Activated CD4-positive, CD25-positive, alpha-beta regulatory T cell treated with anti-CD3 and anti-CD28 coated beads, Interleukin-2, amount 50 U/mL, for 16 hours (primary cell): ENCODE measurements around the gene TTC27.
"Not testable (repeated sequence)": the region's sequence is repeated elsewhere in the genome, so short reads cannot be mapped to it uniquely, and the experiment has no call there.

ENCODE experiments used
- DNase-seq: peaks from one replicate; pipeline ENCODE4 v3.0.0-alpha.2; 2020; ENCODE audit warnings: low read depth, low spot score

The TTC27 gene

DNA sequence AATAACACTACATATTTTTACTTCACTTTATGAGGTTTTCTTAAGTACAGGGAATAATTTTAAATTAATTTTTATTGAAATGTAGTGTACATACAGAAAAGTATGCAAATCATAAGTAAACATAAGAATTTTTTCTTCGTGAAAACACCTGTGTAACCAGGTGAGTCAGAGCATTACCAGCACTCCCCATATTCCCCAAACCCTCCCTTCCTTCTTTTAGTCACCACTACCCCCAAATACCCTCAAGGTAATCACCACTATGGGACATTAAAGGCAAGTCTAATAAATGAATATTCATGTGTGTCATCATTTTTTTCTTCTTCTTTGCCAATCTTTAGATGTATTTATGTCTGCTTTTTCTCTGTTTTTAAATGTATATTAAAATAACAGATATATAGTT, 179.0 kb downstream of the TTC27 start:
- no peak for DNase-seq

DNA sequence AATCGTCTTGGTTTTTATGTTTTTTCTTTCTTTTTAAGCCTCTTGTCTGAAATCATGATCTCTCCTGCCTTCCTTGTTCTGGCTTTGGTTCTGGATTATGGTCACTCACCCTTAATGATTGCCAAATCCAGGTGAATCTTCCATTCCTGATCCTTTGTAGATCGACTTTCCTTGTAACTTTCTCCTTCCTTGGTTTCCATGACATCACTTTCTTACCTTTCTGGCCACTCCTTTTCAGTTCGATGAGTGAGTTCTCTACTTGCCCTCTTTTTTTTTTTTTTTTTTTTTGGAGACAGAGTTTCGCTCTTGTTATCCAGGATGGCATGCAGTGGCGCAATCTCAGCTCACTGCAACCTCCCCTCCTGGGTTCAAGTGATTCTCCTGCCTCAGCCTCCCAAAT, 179.8 kb downstream of the TTC27 start:
- DNase-seq: no peak

DNA sequence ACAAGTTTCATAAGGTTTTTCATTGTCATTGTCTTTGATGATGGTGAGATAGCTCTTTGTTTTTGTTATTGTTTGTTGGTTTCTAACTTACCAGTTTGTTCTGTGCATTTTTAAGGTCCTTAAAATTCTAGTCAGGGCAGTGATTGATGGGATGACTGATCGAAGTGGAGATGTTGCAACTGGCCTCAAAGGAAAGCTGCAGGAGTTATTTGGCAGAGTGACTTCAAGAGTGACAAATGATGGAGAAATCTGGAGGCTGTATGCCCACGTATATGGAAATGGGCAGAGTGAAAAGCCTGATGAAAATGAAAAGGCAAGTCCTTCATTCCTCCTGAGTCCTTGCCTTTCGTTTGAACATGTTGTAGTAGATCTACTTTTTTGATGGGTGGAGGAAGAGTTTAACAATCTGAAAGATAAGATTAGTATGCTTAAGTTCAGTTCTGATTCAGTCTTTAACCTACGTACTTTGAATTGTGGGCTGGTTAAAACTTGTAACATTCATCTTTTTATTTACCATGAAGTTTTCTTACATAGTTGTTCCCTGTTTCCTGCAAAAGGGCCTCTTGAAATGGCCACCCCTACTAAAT, 183.2 kb downstream of the TTC27 start:
- DNase-seq: no peak

DNA sequence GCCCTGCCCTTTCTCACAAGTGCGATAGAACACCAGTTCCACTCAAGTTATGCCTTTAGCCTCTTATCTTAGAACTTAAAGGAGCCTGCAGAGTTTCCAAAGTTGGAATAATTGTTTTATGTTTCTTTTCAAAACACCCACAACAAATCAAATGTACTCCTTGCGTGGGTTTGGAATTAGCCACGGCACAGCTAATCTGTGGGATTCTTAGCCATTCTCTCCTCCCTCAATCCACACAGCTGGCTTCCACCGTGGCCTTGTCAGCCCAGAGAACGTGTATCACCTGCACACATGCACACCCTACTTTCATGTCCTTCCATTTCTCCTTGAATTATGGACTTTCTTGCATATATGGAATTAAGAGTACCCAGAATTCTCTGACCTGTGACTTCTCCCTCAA, 183.8 kb downstream of the TTC27 start:
- no peak for DNase-seq

DNA sequence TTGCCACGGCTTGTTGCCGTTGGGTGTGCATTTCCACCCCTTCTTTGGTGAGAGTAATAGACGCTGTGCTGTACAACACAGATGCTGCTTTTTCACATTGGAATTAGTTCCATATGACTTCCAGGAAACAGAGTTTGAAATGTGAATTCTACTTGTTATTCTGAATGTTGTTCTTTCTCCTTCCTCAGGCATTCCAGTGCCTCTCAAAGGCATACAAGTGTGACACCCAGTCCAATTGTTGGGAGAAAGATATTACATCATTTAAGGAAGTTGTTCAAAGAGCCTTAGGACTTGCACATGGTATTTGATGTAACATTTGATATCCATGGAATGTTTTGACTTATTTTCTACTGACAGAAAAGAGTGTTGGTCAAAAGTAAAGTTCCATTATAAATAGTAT, 184.5 kb downstream of the TTC27 start:
- DNase-seq: no peak

DNA sequence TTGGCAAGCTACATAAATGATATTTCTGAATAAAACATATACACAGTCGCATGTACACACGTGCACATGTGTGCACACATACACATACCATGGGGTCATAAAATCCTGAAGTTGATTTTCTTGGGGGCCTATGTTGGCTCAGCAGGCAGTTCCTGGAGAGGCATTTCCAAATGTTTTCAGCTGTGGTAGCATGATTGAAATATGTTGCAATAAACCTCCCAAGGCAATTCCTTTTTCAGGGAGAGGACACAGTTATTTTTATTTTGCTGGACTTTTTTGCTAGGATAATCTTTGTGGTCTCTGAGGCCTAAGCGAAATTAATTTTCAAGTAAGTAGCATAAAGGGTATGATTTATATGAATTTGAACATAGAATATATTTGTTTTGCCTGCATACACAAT, 192.2 kb downstream of the TTC27 start:
- no peak for DNase-seq

DNA sequence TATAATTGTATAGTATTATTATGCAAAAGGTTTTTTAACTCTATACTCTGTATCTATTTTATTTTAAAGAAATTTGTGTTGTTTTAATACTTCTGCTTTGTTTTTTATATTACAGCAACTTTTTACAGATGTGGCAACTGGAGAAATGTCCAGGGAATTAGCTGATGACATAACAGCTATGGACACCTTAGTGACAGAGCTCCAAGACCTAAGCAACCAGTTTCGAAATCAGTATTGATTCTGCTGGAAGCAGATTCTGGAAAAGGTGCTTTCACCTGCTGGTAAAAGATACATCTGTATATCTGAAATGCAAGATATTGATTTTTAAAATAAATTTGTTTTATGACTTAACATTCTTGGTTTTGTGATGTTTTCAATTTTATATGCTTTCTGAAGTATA, 192.9 kb downstream of the TTC27 start:
- DNase-seq: no peak

DNA sequence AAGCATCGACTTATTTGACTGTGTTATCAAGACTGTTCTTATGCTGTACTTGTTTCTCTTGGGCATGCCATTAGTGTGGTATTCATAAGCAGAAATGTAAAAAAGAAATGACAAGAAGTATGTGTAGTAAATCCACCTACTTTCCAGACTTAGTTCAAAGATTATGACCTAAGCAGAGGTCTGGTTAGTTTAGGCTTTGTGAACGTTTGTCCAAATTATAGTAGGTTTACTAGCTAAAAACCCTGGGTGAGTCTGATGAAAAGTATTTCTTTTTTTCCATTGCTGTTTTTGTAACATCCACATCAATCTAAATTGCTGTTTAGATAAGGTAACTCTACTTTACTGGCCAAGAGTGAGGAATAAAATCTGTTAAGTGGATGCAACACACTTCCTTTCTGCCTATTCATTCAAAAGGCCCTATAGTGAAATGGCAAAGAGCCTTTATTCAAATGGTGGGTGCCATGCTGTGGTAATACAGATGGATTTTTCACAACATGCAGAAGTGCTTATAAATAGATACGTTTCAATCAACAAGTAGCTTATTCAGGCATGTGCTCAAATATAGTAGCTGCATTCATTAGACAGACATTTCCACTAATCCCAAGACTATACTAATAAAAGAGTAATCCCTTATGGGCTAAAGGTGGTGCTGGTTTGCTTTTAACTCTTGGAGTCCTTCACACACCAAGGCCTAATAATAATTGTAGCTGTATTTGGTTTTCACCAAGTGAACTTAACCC, 196.4 kb downstream of the TTC27 start:
- no peak for DNase-seq

DNA sequence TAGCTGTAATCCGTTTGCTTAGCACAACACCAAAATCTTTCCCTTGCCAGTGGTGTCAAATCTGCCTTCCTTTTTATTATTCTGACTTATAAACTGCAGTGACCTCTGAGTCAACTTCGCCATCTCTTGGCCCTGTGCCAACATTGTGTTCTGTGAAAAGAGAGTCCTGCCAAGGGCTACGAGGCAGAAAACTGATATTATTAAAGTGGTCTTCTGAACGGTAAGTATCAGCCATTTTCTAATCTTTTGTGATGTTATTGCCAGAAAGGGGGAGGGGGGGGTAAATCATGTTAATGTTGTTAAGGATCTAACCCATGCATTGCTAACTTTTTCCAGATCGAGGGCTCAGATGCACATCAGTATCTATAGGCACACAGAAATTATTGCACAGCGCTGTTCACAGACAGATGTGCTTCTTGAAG, 197.5 kb downstream of the TTC27 start:
- no peak for DNase-seq

DNA sequence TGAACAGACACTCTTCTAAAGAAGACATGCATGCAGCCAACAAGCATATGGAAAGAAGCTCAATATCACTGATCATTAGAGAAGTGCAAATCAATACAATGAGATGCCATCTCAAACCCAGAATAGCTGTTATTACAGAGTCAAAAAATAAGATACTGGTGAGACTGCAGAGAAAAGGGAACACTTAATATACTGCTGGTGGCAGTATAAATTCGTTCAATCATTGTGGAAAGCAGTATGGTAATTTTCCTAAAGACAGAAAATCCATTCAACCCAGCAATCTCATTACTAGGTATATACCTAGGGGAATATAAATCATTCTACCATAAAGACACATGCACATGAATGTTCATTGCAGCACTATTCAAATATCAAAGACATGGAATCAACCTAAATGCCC, 202.3 kb downstream of the TTC27 start:
- no peak for DNase-seq

DNA sequence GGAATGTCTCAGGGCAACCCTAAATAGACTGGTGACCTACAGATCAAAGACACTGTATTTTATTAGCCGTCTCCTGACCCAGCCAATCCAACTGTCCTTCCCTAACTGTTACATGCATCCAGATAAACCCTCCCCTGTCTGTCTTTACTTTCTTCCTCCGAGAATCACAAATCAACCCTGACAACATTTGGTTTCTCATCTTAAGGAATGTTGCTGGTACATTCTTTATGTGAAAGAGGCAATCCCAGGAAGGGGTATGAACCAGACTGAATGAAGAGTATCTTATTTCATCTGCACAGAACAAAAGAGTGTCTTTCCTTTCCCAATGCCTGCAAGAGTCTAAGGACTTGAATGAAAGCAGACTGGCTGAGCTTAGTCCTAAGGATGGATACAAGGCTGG, 205.0 kb downstream of the TTC27 start:
- DNase-seq: no peak

DNA sequence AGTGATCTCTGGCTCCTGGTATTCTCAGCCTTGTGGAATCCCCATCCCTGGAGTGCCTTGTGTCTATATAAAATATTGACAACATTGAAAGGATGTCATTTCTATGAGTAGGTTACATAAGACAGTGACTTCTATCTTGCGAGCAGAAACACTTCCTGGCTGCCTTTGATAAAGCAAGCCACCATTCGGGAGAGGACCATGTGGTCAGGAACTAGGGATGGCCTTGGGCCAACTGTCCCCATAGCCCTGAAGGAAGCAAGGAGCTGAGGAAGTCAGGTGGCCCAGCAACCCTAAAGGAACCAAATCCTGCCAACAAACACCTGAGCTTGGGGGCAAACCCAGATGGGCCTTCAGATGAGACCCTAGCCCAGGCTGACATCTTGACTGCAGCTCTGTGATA, 205.9 kb downstream of the TTC27 start:
- DNase-seq: no peak

DNA sequence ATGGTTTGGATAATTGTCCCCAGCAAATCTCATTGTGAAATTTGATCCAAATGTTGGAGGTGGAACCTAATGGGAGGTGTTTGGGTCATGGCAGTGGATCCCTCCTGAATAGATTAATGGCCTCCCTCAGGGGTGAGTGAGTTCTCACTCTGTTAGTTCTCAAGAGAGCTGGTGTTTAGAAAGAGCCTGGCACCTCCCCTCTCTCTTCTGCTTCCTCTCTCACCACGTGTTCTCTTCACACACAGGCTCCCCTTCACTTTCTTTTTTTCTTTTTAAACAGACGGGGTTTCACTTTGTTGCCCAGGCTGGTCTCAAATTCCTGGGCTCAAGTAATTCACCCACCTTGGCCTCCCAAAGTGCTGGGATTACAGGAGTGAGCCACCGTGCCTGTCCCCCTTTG, 207.3 kb downstream of the TTC27 start:
- DNase-seq: no peak

DNA sequence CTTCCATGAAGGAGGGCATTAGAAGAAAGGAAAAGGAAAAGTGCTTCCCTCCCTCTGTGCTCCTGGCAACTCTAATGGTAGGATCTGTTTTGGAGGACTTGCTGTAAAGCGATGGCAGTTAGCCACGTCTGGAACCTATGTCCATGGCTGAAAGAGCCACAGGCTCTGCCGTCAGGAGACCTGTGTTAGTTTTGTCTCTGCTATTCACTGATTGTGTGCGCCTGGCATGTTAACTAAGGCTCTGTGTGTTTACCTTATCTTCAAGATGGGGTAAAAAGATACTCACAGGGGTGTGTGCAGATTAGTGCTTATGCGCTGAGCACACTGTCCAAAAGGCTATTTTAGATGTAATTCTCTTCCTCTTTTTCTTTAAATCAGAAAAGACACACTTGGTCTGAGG, 209.1 kb downstream of the TTC27 start:
- no peak for DNase-seq

DNA sequence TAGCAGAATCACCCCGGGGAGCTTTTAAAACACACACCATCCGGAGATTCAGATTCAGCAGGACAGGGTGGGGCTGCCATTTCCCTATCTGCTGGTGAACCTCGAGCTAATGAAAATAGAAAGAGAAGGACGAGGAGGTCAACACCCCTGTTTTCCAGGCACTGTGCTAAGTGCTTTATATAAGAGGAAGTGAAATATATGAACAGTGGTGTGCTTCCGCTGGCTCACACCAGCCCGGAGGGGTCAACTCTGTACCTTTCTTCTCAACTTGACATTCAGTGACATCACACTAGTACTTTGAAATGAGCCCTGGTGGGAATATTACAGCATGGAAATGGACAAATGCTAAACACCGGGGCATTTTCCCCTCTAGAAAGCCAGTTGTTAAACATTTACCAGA, 210.6 kb downstream of the TTC27 start:
- DNase-seq: no peak

DNA sequence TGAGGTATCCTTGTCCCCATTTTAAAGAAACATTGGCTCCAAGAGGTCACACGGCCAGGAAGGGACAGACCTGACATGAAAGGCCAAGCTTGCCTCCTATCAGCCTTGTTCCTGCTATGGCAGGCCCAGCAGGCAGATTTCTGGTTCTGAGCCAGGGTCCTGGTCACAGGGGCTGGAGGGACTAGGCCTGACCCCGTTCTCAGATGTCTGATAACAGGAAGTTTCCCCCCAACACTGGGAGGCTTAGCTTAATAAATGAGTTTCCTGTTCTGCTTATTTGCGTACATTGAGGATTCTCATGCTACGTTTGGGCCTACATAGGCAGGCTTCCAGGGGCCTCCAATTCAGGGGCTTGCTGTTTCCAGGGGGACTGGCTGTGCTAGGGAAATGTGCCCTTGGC, 211.1 kb downstream of the TTC27 start:
- no peak for DNase-seq

DNA sequence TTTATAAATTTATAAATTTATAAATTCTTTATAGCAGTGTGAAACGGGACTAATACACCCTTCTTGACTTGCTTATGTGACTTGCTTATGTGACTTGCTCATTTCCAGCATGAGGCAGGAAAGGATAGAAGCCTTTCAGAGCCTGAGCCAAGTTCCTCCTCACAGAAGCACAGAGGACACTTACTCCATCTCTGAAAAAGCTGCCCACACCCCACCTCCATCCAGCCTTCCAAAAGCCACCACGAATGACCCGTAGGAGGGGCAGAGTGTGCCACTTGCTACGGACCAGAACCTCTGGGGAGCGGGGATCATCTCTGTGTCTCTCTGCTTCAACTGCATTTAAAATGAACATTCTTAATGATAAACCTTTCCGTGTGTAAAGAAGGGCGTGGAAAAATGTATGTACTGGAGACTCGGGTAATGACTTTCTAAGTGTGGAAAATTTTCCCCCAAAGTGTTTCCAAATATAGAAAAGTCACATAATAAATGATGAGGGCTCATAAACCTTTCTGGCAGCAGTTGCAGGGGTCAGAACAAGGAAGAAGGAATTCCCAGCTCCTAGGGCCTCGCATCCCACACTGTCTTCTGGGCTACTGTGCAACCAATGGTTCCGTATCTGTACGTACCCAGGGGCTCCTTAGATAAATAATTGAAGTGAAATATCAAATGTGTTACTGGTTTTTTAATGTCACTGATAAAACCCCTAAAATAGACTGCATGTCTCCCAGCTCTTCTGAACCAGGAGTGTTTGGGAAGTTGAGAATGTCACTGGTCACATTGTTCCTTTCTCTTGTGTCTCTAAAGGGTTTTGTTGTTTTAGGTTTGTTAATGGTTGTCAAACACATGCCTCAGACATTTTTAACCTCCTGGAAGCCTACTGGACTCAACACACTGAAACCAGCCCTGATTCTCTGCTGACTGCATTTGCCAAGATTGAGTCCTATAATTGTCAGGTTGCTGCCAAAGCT, 214.4 kb downstream of the TTC27 start:
- no peak for DNase-seq

DNA sequence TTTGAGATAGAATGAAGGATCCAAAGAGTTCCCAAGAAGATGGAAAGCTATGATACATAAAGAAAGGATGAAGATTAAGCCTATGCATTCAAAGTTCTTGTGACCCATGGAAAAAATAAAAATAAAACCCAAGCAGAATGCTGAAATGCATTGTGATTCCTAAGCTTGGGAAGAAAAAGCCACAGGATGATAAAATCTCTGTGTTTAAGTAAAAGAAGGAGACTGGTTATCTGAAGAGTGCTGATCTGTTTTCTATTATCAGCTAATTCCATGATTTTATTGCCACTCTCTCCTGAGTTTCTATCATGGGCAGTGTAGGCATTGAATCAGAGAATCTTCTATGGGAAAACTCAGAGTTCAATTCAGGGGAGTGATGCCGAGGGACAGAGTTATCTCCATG, 215.8 kb downstream of the TTC27 start:
- no peak for DNase-seq

DNA sequence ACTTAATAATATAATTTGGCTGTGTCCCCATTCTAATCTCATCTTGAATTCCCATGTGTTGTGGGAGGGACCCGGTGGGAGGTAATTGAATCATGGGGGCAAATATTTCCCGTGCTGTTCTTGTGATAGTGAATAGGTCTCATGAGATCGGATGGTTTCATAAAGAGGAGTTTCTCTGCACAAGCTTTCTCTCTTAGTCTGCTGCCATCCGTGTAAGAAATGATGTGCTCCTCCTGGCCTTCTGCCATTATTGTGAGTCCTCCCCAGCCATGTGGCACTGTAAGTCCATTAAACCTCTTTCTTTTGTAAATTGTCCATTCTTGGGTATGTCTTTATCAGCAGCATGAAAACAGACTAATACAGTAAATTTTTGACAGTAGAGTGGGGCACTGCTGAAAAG, 216.4 kb downstream of the TTC27 start:
- no peak for DNase-seq

DNA sequence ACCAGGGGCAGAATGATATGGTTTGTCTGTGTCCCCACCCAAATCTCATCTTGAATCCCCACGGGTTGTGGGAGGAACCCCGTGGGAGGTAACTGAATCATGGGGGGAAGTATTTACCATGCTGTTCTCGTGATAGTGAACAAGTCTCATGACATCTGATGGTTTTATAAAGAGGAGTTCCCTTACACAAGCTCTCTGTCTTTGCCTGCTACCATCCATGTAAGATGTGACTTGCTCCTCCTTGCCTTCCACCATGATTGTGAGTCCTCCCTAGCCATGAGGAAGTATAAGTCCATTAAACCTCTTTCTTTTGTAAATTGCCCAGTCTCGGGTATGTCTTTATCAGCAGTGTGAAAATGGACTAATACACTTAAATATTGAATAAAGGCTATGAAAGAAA, 218.4 kb downstream of the TTC27 start:
- not testable (repeated sequence) for DNase-seq

DNA sequence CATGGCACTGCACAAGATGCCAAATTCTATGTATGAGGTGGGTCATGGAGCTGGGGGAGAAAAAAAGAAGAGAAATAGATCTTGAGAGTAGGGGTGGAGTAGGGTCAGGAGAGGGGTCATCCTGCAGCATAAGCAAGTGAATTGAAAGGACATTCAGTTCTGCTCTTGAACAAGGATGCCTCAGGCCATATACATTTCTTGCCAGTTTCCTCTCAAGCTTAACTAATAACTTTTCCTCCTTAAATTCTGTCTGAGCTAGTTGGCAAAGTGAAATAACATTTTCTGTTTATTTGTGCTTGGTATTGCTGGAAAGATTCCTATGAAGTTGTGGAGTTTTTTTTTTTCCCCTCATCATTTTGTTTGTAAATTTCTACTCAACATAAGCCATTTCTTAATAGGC, 219.9 kb downstream of the TTC27 start:
- no peak for DNase-seq

DNA sequence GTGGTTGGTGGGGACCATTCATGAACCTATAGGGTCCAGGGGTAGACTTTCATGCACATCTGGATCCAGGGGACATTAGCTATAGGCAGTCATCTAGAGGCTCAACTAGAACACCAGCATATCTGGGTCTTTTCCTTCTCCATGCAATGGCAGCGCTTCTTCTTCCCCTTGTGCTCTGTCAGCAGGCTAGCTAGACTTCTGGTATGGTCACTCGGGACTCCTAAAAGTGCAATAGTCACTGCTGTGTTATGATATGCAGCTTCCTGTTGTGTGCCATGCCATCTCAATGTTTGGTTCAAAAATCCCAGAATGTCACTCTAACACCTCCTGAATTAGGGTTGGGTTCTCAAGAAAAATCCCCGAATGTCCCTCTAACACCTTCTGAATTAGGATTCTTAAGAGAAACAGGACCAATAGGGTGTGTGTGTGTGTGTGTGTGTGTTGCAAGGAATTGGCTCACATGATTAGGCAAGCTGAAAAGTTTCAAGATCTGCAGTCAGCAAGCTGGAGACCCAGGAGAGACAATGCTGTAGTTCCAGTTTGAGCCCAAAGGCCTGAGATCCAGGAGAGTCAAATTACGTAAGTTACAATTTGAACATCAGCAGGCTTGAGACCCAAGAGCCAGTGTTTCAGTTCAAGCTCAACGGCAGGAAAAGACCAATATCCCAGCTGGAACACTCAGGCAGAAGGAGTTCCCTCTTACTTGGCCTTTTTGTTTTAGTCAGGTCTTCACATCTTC, 221.8 kb downstream of the TTC27 start:
- no peak for DNase-seq
